ENCODE results near the gene NELFB. TPM values are rescaled to one million over a fixed set of nuclear protein-coding genes. Genes with fewer than 3 reads are reported as not detected.

The NELFB gene
- total and polyA plus RNA-seq, 2 of the 4 experiments (the other 2 are of a cell fraction): 36.9 to 66.0 TPM

DNA sequence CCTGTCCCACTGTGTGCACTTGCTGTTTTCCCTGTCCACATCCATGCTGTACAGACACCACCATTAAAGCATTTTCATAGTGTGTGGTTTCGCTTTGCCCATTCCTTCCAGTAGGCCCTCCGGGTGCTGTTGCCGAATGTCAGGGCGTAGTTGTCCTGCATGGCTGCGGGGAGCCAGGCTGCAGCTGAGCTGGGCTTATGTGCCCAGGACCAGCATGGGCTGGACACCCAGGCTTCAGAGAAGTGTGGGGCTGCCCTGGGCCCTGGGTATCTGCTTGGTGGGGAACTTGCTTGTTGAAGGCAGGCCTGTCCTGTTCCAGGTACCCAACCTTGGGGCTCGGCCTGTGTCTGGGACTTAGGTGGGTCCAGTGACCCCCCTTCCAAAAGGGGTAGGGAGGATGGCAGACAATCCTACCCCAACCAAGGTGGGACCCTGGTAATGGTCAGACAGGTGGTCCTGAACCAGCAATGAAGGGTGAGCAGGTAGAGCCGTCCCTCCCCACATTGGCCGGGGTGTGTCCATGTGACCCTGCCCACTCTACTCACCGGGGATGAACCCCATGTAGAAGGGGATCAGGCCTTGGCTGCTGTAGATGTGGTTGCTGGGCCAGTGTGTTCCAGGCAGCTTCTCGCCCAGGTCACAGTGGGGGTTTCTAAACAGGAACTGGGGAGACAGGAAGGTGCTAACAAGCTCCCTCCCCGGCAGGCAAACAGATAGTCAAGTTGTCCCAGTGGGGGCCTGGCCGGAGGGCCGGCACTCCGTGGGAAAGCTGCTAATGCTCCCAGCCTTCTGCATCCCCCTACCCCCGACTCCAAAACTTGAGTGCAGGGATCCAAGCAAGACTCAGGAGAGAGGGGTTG lies 11.3 kb upstream of the NELFB start (continued):
- TF ChIP-seq RCOR1 (IDR thresholded peaks at IDR 0.05; ENCODE audit: insufficient replicate concordance, low read length): no peak
- no peak for TF ChIP-seq POLR2A (IDR thresholded peaks at IDR 0.05; ENCODE audit: low read depth, low read length)
- TF ChIP-seq NFE2L2 (IDR thresholded peaks at IDR 0.05; ENCODE audit: low read depth, low read length): no peak

Data from IMR-90 (cell line).